HepG2 (cell line): Measurements from ENCODE around the gene C17orf75. TPM values are rescaled to one million over a fixed set of nuclear protein-coding genes. Genes with fewer than 3 reads are reported as not detected.

Experiments used
- ATAC-seq: fragments of 200-7000 bp; cut with Tn5 transposase; 3 replicates; pipeline ENCODE4 v1.9.1; 2020; ENCODE audit warnings: mild to moderate bottlenecking, moderate library complexity
- BruUV-seq: library from RNA; stranded (reverse); fragments of 400-500 nt; replicated peaks from 2 replicates; lab custom pipeline; 2021; lab: Mats Ljungman, UMichigan
- CTCF ChIA-PET: fragments of 300-600 bp; formaldehyde crosslinking; extraction: SDS; loops from one replicate; lab custom pipeline; 2021; ENCODE audit warnings: low total read pairs, inconsistent platforms, low intra/inter-chr PET ratio; lab: Yijun Ruan, JAX
- POLR2A ChIA-PET: fragments of 350-600 bp; sonication (Branson Sonifier 250); formaldehyde crosslinking; loops from one replicate; lab custom pipeline; 2020; ENCODE audit warnings: antibody characterized with exemption, inconsistent platforms; lab: Yijun Ruan, JAX
- DNase-seq: peaks from one replicate; pipeline ENCODE4 v3.0.0-alpha.2; 2015; ENCODE audit warnings: low spot score
- FAIRE-seq: peaks from 3 replicates; lab custom pipeline; 2011; peaks lifted over from hg19 to GRCh38; lab: Jason Lieb, UNC
- H2AFZ ChIP-seq: one replicate; pipeline ENCODE4 v1.6.1; 2011; ENCODE audit warnings: low read length, inconsistent platforms
- H3K27ac ChIP-seq: fragments of 300-600 bp; 3 replicates; pipeline ENCODE4 v1.8.0; 2011; ENCODE audit warnings: mixed run types, mild to moderate bottlenecking, mixed read lengths, low read length, inconsistent platforms; ENCODE audit not compliant: insufficient read depth; ENCODE audit errors: extremely low read length
- H3K27me3 ChIP-seq, 2 experiments: fragments of 200-600 bp in 1 of 2; 2 replicates in 1 of 2; 3 replicates in 1 of 2; pipeline versions ENCODE4 v1.6.0 to v1.8.0; 2011; ENCODE audit warnings: low read length in 2 of 2, mild to moderate bottlenecking in 2 of 2, moderate library complexity in 2 of 2, inconsistent platforms in 1 of 2; ENCODE audit not compliant: insufficient read depth in 2 of 2, control insufficient read depth in 1 of 2
- H3K36me3 ChIP-seq, 2 experiments: fragments of 200-600 bp in 1 of 2; replicated peaks in 1 of 2; 2 replicates in 1 of 2; 3 replicates in 1 of 2; pipeline versions ENCODE4 v1.5.1 to v1.8.0; 2011; ENCODE audit warnings: low read length in 2 of 2, inconsistent platforms in 1 of 2; ENCODE audit not compliant: insufficient read depth in 2 of 2, control insufficient read depth in 1 of 2
- H3K4me1 ChIP-seq: 2 replicates; pipeline ENCODE4 v1.5.1; 2012; ENCODE audit warnings: low read length, inconsistent platforms; ENCODE audit not compliant: insufficient read depth
- H3K4me2 ChIP-seq: 2 replicates; pipeline ENCODE4 v1.6.0; 2011; ENCODE audit warnings: low read depth, low read length, inconsistent platforms
- H3K4me3 ChIP-seq, 3 experiments: fragments of 200-600 bp in 1 of 3; sonication (generic), shearing (Covaris generic) in 1 of 3; replicated peaks in 1 of 3; 2 replicates each; pipeline ENCODE4 v1.5.1; 2011 to 2016; ENCODE audit warnings: low read length in 3 of 3, inconsistent platforms in 2 of 3, low read depth in 2 of 3, mild to moderate bottlenecking in 2 of 3, control low read depth in 1 of 3, mixed read lengths in 1 of 3; ENCODE audit not compliant: insufficient read depth in 1 of 3
- H3K79me2 ChIP-seq: one replicate; pipeline ENCODE4 v1.6.1; 2011; ENCODE audit warnings: low read length, inconsistent platforms; ENCODE audit not compliant: insufficient read depth
- H3K9ac ChIP-seq: 2 replicates; pipeline ENCODE4 v1.6.0; 2011; ENCODE audit warnings: mild to moderate bottlenecking, low read depth, low read length, inconsistent platforms; ENCODE audit not compliant: insufficient read depth
- H3K9me3 ChIP-seq: 2 replicates; pipeline ENCODE4 v1.5.1; 2012; ENCODE audit warnings: mild to moderate bottlenecking, low read length
- H4K20me1 ChIP-seq: 2 replicates; pipeline ENCODE4 v1.6.0; 2011; ENCODE audit warnings: inconsistent platforms, mild to moderate bottlenecking, low read length, moderate library complexity; ENCODE audit not compliant: insufficient read depth
- KDM3A ChIP-seq: IDR thresholded peaks from 2 replicates; pipeline ENCODE4 v1.6.1; 2018; ENCODE audit warnings: low read depth, missing compliant biosample characterization
- KDM5B ChIP-seq: sonication (generic); formaldehyde crosslinking; IDR thresholded peaks from 2 replicates; pipeline ENCODE4 v1.4.0; 2020; ENCODE audit warnings: missing genetic modification reagents, mild to moderate bottlenecking, borderline replicate concordance
- NFE2L1 ChIP-seq: sonication (generic); formaldehyde crosslinking; IDR thresholded peaks from 2 replicates; pipeline ENCODE4 v1.4.0; 2020; ENCODE audit warnings: missing genetic modification reagents, mild to moderate bottlenecking, borderline replicate concordance
- NFKB2 ChIP-seq: sonication (generic); formaldehyde crosslinking; IDR thresholded peaks from 2 replicates; pipeline ENCODE4 v1.4.0; 2020; ENCODE audit warnings: missing genetic modification reagents, borderline replicate concordance
- NR2F1 ChIP-seq, 2 experiments: fragments of 450-650 bp in 1 of 2; formaldehyde crosslinking in 1 of 2; IDR thresholded peaks; 2 replicates each; pipeline versions ENCODE4 v1.5.0 to v1.6.1; 2016 to 2020; ENCODE audit warnings: mild to moderate bottlenecking in 1 of 2, missing compliant biosample characterization in 1 of 2, missing genetic modification reagents in 1 of 2, moderate library complexity in 1 of 2
- POLR2A ChIP-seq, 2 experiments: IDR thresholded peaks; 2 replicates each; pipeline ENCODE4 v1.6.1; 2011; ENCODE audit warnings: low read depth in 2 of 2, low read length in 2 of 2, mild to moderate bottlenecking in 1 of 2, moderate library complexity in 1 of 2; ENCODE audit not compliant: insufficient read depth in 1 of 2
- SKI ChIP-seq: fragments of 450-650 bp; IDR thresholded peaks from one replicate; pipeline ENCODE4 v1.6.1; 2018; ENCODE audit warnings: mild to moderate bottlenecking; ENCODE audit not compliant: partially characterized antibody
- ZNF768 ChIP-seq: sonication (generic); formaldehyde crosslinking; IDR thresholded peaks from 2 replicates; pipeline ENCODE4 v1.4.0; 2020; ENCODE audit warnings: missing genetic modification reagents
- ZSCAN9 ChIP-seq: IDR thresholded peaks from 2 replicates; pipeline ENCODE4 v1.6.1; 2016; ENCODE audit warnings: borderline replicate concordance
- WGBS: methylation state at CpG from one replicate; pipeline ENCODE4 v1.1.6; 2017; ENCODE audit warnings: low lambda C conversion rate; 5-methylcytosine and 5-hydroxymethylcytosine counted together
- in situ Hi-C: cut with HindIII; loops from 2 replicates; pipeline ENCODE4 v1.10.0; 2017; ENCODE audit warnings: low pct_unique_long_range_greater_than_20kb; ENCODE audit not compliant: extremely low pct_ligation_motif_present
- intact Hi-C: fragments of 100-400 bp; cut with micrococcal nuclease; formaldehyde crosslinking; loops from one replicate; pipeline ENCODE4 v1.10.0; 2022; ENCODE audit not compliant: unreplicated experiment
- polyA plus RNA-seq, 8 experiments: library from polyadenylated mRNA; depleted of rRNA in 3 of 8; stranded (reverse) in 7 of 8; unstranded in 1 of 8; fragments of >200 nt; fragmentation: Illumina TruSeq in 4 of 8; extraction: Trizol in 4 of 8; gene quantifications; 2 replicates each; pipeline versions ENCODE4 v1.2.1 to v1.2.3, GENCODE V29; 2011 to 2016; ENCODE audit warnings: low read depth in 4 of 8, missing spikeins in 1 of 8, mixed read lengths in 1 of 8; ENCODE audit not compliant: insufficient read depth in 1 of 8
- total RNA-seq, 5 experiments: library from RNA; depleted of rRNA; stranded (reverse); fragments of >200 nt; fragmentation: Illumina TruSeq; extraction: Trizol; gene quantifications; 2 replicates each; pipeline ENCODE4 v1.2.3, GENCODE V29; 2016; ENCODE audit warnings: low read depth in 1 of 5
- TF ChIP-seq, protein P1 (sequence below): sonication (generic); IDR thresholded peaks from 2 replicates; pipeline ENCODE4 v1.6.1; 2016; ENCODE audit warnings: low read depth, borderline replicate concordance
- TF ChIP-seq, protein P2 (sequence below): sonication (generic); formaldehyde crosslinking; IDR thresholded peaks from 2 replicates; pipeline ENCODE4 v1.4.0; 2020; ENCODE audit warnings: mild to moderate bottlenecking, missing genetic modification reagents, borderline replicate concordance

The C17orf75 gene
- total and polyA plus RNA-seq, 2 of the 13 experiments (the other 11 are each of a cell fraction or from before 2014, with no cell fraction given), result 16.2 to 33.0 TPM

DNA sequence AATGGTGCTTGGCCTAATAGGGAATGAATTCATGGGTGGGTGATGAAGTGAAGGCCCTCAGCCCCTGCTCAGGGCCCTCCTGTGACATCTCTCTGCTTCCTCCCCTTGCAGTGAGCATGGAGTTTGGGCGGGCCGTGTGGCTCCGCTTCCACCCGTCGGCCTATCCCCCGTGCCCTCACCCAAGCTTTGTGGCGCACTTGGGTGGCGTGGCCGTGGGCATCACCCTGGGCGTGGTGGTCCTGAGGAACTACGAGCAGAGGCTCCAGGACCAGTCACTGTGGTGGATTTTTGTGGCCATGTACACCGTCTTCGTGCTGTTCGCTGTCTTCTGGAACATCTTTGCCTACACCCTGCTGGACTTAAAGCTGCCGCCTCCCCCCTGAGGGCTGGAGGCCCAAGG, 21.1 kb downstream of the C17orf75 start:
- ChIA-PET CTCF (interaction anchor here (2.5 kb wide), 1 partner anchor 68 kb away, joined by 37 read pairs; no protein-coding TSS in a partner anchor), POLR2A (interaction anchor here (2.7 kb wide), 1 partner anchor 21 kb away, joined by 10 read pairs; the partner anchor contains the start of gene C17orf75)
- Histone ChIP-seq H3K27me3 (peaks cover 0 to under 1% of the 10 kb centered on the region in 2 experiments; a peak in 2 of 5 replicates), H3K4me1 (peaks cover 81% of the 10 kb centered on the region), H3K27ac (no peak overlapping the region), H3K79me2 (no peaks in the 10 kb centered on the region), H3K4me3 (peak overlapping the region in 1 of 3 experiments; percentile 39; a peak in 1 of 6 replicates), H2AFZ (no peak overlapping the region), H3K9me3 (no peaks in the 10 kb centered on the region), H3K4me2 (peak overlapping the region; percentile 61; the same call in 1 of the 2 replicates), H4K20me1 (no peaks in the 10 kb centered on the region), H3K9ac (no peak overlapping the region), H3K36me3 (no peaks in the 10 kb centered on the region)
- WGBS, result 75% methylated on average over 5 of the region's 15 CpGs
- DNase-seq (no peak), ATAC-seq (no peak), FAIRE-seq (no peak)
- BruUV-seq, result no TSS peak
- in situ Hi-C loops (loop anchor here (5.0 kb wide), 1 partner anchor 64 kb away; no protein-coding TSS in a partner anchor), intact Hi-C loops (no loop called here)
- TF ChIP-seq SKI (no peak), NFKB2 (0 out of 2 replicates have a peak, but pooled peaks have one; percentile 16), ZSCAN9 (no peak), NR2F1 (CRISPR knock-in tag; IDR thresholded peaks at IDR 0.05) (no peak), NFE2L1 (CRISPR knock-in tag) (no peak), ZNF768 (0 out of 2 replicates have a peak, but pooled peaks have one; percentile 41), KDM5B (CRISPR knock-in tag) (0 out of 2 replicates have a peak, but pooled peaks have one; percentile 34), KDM3A (CRISPR knock-in tag) (no peak), POLR2A (IDR thresholded peaks at IDR 0.05; ENCODE audit: insufficient read depth in 1 of 2, low read depth in 2 of 2, low read length in 2 of 2) (no peak)
- TF ChIP-seq, protein P1, sequence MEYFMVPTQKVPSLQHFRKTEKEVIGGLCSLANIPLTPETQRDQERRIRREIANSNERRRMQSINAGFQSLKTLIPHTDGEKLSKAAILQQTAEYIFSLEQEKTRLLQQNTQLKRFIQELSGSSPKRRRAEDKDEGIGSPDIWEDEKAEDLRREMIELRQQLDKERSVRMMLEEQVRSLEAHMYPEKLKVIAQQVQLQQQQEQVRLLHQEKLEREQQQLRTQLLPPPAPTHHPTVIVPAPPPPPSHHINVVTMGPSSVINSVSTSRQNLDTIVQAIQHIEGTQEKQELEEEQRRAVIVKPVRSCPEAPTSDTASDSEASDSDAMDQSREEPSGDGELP, result no peak
- TF ChIP-seq, protein P2, sequence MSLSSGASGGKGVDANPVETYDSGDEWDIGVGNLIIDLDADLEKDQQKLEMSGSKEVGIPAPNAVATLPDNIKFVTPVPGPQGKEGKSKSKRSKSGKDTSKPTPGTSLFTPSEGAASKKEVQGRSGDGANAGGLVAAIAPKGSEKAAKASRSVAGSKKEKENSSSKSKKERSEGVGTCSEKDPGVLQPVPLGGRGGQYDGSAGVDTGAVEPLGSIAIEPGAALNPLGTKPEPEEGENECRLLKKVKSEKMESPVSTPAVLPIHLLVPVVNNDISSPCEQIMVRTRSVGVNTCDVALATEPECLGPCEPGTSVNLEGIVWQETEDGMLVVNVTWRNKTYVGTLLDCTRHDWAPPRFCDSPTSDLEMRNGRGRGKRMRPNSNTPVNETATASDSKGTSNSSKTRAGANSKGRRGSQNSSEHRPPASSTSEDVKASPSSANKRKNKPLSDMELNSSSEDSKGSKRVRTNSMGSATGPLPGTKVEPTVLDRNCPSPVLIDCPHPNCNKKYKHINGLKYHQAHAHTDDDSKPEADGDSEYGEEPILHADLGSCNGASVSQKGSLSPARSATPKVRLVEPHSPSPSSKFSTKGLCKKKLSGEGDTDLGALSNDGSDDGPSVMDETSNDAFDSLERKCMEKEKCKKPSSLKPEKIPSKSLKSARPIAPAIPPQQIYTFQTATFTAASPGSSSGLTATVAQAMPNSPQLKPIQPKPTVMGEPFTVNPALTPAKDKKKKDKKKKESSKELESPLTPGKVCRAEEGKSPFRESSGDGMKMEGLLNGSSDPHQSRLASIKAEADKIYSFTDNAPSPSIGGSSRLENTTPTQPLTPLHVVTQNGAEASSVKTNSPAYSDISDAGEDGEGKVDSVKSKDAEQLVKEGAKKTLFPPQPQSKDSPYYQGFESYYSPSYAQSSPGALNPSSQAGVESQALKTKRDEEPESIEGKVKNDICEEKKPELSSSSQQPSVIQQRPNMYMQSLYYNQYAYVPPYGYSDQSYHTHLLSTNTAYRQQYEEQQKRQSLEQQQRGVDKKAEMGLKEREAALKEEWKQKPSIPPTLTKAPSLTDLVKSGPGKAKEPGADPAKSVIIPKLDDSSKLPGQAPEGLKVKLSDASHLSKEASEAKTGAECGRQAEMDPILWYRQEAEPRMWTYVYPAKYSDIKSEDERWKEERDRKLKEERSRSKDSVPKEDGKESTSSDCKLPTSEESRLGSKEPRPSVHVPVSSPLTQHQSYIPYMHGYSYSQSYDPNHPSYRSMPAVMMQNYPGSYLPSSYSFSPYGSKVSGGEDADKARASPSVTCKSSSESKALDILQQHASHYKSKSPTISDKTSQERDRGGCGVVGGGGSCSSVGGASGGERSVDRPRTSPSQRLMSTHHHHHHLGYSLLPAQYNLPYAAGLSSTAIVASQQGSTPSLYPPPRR (CRISPR knock-in tag), result no peak
